HG03095 (cell line): ENCODE data around the gene ARMH4.

Experiments
- ATAC-seq: cut with Tn5 transposase; IDR thresholded peaks from one replicate; pipeline ENCODE4 v1.9.1; 2021; ENCODE audit warnings: moderate library complexity; ENCODE audit not compliant: unreplicated experiment

Gene ARMH4, protein sequence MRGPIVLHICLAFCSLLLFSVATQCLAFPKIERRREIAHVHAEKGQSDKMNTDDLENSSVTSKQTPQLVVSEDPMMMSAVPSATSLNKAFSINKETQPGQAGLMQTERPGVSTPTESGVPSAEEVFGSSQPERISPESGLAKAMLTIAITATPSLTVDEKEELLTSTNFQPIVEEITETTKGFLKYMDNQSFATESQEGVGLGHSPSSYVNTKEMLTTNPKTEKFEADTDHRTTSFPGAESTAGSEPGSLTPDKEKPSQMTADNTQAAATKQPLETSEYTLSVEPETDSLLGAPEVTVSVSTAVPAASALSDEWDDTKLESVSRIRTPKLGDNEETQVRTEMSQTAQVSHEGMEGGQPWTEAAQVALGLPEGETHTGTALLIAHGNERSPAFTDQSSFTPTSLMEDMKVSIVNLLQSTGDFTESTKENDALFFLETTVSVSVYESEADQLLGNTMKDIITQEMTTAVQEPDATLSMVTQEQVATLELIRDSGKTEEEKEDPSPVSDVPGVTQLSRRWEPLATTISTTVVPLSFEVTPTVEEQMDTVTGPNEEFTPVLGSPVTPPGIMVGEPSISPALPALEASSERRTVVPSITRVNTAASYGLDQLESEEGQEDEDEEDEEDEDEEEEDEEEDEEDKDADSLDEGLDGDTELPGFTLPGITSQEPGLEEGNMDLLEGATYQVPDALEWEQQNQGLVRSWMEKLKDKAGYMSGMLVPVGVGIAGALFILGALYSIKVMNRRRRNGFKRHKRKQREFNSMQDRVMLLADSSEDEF

GRCh38 chr14:58152014-58152857 is at the start of gene ARMH4:
Gene ARMH4 (minus strand): TSS chr14:58152213. CDS start chr14:58139358, 12,855 bp downstream.
- ATAC-seq: no peak

DNA sequence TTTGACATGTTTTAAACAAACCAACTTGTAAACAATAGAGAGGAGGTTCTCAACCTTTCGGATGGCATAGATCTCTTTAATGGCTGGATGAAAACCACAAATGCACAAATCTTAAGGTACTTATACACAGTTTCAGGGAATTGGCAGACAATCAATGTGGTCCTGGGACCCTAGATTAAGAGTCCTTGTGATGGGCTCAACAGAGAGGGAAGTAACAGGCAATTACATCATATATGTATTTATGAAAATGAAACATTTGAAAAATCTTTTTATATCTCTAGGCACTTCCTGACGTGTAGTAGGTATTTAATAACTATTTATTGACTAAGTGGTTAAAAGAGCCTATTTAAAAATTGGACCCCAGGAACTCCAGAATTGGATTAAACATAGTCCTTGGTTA is 48.8 kb upstream of the ARMH4 start:
- ATAC-seq: no peak

DNA sequence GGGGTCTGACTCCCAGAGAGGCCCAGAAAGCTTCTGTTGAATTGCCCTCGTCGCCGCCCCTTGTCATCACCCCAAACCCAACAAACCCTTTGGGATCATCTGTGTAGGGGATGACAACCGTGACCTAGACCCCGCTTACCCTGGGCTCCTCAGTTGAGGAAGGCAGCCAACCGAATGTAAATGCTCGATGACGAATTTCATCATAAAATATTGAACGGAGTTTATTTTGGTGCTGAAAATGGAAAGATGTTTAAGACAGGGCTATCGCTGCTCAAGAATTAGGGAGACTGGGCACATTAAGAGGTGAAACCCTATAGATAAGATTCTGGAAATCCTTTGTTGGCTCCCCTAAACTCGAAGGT is 48.4 kb upstream of the ARMH4 start:
- ATAC-seq: peak; percentile 10

DNA sequence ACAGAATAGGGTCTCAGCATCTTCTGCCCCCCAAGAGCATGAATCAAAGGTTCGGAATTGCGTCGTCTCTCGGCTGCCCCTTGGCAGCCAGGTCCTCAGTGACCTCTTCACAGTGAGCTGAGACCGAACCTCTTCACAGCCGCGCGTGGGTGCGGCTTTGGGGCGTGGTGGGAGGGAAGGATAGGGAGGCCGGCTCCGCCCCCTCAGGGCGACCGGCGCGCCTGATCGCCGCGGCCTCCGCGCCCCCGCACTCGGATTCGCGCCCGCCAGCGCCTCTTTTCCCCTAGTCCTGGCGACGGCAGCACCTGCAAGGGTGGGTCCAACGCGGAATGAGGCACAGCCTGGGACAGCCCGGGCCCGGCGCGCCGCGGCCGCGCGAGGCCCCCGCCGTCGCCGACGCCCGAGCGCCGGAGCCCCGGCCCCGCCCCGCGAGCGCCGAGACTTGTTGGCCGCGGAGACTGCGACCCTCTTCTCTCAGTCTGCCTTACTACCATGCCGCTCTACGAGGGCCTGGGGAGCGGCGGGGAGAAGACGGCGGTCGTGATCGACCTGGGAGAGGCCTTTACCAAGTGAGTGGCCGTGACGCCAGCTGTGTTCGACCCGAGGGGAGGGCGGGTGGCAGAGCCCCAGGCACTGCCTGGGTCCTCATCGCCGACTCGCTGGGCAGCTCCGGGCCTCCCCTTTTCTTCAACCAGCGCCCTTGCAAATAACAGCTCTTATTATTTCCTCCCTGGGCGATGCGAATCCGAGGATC is 47.9 kb upstream of the ARMH4 start, which contains the start of gene ACTR10:
Gene ACTR10 (plus strand): TSS at position 424 of the 754 bp plus-strand sequence. CDS start 69 bp downstream, at position 493.
- peak; percentile 93 for ATAC-seq

- no peak for ATAC-seq
These were observed 46.1 kb upstream of the ARMH4 start for GRCh38 chr14:58198086-58198485.

DNA sequence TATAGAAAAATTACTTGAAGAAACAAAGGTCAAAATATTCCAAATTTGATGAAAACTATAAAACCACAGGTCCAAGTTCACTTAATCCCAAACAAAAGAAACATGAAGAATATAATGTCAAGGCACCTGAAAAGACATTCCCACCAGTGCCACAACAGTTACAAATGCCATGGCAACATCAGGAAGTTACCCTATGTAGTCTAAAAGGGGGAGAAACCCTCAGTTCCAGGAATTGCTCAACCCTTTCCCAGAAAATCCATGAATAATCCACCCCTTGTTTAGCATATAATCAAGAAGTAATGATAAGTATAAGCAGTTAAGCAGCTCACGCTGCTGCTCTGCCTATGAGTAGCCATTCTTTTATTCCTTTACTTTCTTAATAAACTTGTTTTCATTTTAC is 44.2 kb upstream of the ARMH4 start:
- no peak for ATAC-seq

DNA sequence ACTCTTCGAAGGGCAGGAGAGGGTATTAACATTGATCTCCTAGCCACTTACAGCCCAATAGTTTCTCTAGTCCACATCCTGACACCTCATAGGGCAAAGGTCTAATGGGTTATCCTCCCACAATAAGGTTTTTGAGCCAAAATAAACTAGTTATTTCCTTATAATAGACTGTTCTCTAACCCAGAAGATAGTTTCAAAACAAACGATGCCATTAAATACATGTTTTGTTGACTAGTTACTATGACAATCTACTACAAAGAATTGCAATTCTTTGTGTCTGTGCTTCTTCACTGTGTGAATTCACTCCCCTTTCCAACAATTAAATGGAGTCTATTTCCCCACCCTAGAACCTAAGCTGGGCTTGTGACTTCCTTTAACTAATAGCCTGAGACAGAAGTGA is 41.5 kb upstream of the ARMH4 start:
- ATAC-seq: no peak

GRCh38 chr14:58191763-58192601 is 40.0 kb upstream of the ARMH4 start:
- ATAC-seq: no peak

DNA sequence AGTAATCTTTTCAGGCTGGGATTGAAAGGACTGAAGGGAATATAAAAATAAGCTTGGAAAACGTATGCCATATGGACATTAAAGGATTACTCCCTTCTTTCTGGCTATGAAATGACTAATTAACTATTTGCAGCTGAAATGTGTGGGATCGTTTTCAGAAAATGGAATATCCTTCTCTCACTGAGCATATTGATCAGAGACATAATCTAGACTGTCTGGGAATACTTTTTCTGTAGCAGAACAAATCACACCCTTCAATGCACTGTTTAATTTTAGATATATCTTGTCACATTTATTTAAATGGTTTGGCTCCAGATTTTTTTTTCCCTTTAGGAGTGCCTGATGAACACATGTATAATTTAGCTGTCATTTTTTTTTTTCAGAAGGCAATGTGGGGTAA is 37.2 kb upstream of the ARMH4 start:
- ATAC-seq: no peak

- no peak for ATAC-seq
These were observed 25.1 kb upstream of the ARMH4 start for GRCh38 chr14:58177125-58177524.

GRCh38 chr14:58171090-58171489 is 19.1 kb upstream of the ARMH4 start:
- peak; percentile 92 for ATAC-seq

- ATAC-seq: no peak
These were observed 15.9 kb upstream of the ARMH4 start for GRCh38 chr14:58167891-58168290.

DNA sequence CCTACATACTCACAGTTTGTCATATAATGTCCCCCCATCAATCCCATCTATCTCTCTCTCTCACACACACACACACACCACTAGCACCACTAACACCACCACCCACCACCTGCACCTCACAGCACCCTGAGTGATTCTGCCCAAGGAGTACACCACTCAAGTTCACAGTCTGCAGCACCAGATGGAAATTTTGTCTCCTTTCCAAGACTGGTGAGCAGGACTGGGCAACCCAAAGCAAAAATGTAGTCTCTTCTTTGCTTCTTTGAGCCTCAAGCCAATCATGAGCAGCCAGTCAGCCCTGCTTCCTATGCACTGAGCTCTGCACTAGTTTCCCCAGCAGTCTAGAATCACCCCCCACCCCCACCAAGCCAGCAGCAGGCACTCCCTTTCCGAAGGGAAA is 15.0 kb upstream of the ARMH4 start:
- ATAC-seq: no peak

GRCh38 chr14:58166005-58166983 is 14.3 kb upstream of the ARMH4 start:
- ATAC-seq: no peak

- no peak for ATAC-seq
These were observed 8.5 kb upstream of the ARMH4 start for GRCh38 chr14:58160561-58160960.

DNA sequence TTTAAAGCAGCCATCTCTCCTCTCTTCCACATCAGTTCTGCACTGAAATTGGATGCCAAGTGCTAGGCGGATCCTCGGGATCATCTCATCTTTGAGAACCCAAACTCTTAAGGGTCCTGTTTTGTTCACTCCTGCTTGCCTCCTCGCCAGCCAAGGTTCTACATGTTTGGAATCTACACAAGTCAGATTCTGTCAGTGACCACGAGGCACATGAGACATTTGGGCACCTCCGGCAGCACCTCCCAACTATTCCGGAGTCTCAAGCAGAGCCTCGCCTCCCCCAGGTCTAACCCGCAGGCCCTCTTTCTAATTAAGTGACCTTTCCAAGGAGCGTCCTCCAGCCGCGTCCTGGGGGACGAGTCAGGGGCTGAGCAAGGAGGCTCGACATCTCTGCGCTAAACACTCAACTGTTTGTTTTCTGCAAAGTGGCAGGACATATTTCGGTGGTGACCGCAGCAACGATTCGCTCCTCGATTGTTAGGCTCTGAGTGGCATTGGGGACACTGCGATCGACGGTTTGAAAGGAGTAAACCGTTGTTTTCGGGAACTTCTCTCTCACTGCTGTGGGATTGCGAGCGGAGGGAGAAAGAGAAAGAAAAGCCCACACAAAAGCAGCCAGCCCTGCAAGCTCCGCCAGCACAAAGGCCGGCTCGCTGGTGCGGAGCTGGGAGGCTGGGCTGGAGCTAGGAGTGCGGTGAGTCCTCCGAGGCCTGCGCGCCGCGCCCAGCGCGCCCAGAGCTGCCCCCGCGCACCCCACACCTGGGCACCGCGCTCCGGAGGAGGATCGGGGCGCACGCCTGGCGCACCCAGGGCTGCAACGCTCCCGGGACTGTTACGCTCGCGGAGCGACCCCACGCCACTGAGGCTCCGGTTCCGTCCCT is 640 bp downstream of the ARMH4 start:
- no peak for ATAC-seq

GRCh38 chr14:58150243-58150805 is 1.7 kb downstream of the ARMH4 start:
- no peak for ATAC-seq
